GM18858 (cell line): ENCODE data around the gene SNRNP40.
A peak's percentile ranks its signal among the peaks of the same experiment; 100 is the strongest.

Experiments used
- ATAC-seq: cut with Tn5 transposase; IDR thresholded peaks from one replicate; pipeline ENCODE4 v1.9.1; 2021; ENCODE audit not compliant: unreplicated experiment

Gene SNRNP40

DNA sequence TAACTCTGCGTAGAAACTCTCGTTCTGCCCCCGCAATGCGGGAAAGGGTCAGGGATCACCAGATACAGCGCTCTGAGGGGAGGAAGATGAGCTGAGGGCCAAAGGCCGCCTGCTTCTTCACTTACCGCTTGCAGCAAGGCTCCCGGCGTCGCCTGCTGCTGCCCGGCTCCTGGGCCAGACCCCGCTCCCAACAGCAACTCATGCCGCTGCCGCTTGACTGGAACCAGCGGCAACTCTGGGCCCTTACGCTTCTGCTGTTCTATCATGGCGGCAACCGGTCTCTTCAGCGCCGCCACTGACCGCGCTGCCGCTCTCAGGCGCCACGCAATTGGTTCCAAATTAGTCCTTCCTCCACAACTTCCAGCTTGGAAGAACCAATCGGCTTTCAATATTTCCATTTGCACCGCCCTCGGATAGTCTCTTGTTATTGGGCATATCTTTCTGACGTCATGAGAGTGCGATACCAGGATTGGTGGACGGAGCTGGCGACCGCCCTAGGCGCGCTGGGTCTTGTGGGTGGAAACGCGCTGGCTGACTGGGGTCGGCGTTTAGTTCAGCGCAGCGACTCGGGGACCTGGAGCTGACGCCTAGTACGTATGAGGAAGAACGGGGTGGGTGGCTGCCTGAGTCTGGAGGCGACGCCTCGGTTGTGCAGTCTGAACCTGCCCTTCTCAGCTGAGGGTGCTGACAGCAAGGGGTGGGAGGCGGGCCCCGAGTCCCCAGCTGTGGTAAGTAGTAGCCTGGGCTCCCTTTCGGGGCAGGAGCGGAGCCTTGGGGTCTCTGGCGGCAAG, at the start of gene SNRNP40, which contains the start of gene ZCCHC17:
Gene SNRNP40, minus strand, starts transcription at position 303 of the 791 bp plus-strand sequence. Its CDS starts 37 bp downstream, at position 266.
Gene ZCCHC17, plus strand, starts transcription at position 547 of the 791 bp plus-strand sequence. CDS start 13,067 bp downstream, outside the sequence.
- ATAC-seq: peak; percentile 85

DNA sequence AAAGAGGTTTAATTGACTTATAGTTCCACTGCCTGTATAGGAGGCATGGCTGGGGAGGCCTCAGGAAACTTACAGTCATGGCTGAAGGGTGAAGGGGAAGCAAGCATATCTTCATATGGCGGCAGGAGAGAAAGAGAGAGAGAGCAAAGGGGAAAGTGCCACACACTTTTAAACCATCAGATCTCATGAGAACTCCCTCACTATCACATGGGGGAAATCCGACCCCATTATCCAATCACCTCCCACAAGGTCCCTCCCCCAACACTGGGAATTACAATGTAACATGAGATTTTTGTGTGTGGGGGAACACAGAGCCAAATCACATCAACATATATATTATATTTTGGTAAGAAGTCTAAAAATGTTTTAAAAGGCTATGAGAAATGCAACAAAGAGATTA, 49.0 kb upstream of the SNRNP40 start:
- no peak for ATAC-seq

GRCh38 chr1:31344503-31344902, 47.9 kb upstream of the SNRNP40 start:
- no peak for ATAC-seq

DNA sequence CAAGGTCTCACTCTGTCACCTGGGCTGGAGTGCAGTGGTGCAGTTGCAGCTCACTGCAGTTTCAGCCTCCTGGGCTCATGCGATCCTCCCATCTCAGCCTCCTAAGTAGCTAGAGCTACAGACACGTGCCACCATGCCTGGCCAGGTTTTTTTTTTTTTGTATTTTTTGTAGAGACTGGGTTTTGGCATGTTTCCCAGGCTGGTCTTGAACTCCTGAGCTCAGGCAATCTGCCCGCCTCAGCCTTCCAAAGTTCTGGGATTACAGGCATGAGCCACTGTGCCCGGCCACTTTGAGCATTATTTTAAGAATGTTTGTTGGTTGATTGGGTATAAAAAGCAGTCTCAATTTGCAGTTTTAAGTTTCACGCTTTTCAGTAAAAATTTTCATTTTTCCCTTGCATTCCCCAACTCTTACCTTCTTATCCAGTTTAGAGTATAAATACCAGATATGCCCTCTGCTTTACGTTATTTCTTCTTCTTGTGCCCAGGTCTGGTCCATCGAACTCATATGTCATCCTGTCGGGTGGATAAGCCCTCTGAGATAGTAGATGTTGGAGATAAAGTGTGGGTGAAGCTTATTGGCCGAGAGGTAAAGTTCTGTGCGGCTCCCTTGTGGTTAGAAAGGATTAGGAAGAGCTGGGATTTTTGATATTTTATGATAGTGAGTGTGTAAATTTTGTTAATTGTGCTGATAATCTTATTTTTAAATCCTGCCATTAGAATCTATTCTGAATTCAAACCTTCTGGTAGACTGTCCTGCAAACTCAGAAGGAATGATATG, 40.3 kb upstream of the SNRNP40 start:
- no peak for ATAC-seq

GRCh38 chr1:31335007-31335406, 38.4 kb upstream of the SNRNP40 start:
- no peak for ATAC-seq

DNA sequence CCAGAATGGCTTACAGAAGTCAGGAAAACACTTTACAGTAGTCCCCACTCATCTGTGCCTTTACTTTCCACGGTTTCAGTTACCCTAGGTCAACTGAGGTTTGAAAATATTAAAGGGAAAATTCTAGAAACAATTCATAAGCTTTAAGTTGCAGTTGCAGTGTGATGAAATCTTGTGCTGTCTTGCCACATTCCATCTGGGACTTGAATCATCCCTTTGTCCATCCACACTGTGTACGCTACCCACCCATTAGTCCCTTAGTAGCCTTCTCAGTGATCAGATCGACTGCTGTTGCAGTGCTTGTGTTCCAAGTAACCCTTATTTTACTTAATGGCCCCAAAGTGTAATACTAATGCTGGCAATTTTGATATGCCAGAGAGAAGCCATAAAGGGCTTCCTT, 30.8 kb upstream of the SNRNP40 start:
- no peak for ATAC-seq

GRCh38 chr1:31326461-31326860, 29.9 kb upstream of the SNRNP40 start:
- no peak for ATAC-seq

- no peak for ATAC-seq
Observed at GRCh38 chr1:31324992-31325391, 28.4 kb upstream of the SNRNP40 start.

DNA sequence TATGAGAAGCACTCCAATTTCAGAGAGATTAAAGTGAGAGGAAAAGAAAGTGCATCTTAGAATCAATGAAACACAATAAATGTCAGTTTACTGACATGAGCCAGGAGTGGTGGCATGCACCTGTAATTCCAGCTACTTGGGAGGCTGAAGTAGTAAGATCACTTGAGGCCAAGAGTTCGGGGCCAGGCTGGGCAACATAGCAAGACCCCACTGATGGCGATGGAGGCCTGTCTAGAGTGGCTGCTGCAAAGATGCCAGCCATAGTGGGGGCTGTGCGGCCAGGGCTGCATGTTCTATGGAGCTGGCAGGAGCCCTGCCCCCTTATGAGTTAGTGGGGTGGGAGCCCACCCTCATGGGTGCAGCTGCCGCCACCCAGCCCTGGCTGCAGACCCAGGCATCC, 27.5 kb upstream of the SNRNP40 start:
- ATAC-seq: no peak

DNA sequence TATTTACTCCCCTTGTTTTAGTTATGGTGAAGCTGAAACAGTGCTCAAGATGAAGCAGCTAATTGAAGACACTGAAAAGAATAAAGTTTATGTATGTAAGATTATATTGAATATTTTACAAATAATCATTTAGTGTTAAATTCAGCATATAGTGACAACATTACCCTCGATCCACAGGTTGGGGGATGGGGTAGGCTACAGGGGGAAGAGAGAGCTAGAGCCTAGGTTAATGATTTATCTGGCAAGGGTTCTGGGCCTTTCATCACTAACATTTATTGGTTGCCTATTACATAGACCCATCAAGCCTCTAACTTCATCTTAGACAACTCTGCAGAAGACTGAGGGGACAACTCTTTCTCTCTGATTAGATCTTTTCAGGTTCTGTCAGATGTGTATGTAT, 21.6 kb upstream of the SNRNP40 start:
- ATAC-seq: no peak

GRCh38 chr1:31315902-31316301, 19.3 kb upstream of the SNRNP40 start:
- no peak for ATAC-seq

GRCh38 chr1:31310198-31310597, 13.6 kb upstream of the SNRNP40 start:
- ATAC-seq: no peak

GRCh38 chr1:31308036-31308435, 11.4 kb upstream of the SNRNP40 start:
- ATAC-seq: no peak

- no peak for ATAC-seq
Observed at GRCh38 chr1:31306278-31306677, 9.7 kb upstream of the SNRNP40 start.

- no peak for ATAC-seq
Observed at GRCh38 chr1:31302709-31303441, 6.3 kb upstream of the SNRNP40 start.

DNA sequence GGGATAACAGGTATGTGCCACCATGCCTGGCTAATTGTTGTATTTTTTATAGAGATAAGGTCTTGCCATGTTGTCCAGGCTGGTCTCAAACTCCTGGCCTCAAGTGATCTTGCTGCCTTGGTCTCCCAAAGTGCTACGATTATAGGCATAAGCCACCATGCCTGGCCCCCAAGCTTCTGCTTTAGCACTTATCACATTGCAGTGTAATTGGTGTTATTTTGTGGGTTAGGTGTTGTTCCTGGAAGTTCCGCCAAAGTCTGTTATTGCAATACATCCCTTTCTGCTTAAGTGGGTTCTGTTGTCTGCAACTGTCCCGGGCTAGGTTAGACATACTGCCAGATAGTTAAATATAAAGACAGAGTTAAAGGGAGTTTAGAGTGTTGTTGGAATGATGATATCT, 3.6 kb upstream of the SNRNP40 start:
- no peak for ATAC-seq

DNA sequence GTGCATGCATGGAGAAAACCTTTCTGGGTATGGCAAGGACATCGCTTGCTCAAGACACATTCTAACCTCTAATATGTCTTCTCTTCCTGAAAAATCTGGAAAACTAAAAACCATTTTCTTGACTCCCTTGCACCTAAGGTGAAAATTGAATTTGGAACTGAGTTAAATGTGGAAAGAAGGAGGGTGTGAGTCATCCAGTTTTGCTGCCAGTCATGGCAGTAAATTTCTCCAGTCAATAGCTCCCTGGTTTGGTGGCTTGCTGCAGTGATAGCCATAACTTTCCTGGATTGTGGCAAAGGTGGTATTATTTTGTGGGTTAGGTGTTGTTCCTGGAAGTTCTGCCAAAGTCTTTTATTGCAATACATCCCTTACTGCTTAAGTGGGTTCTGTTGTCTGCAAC, 2.8 kb upstream of the SNRNP40 start:
- no peak for ATAC-seq

DNA sequence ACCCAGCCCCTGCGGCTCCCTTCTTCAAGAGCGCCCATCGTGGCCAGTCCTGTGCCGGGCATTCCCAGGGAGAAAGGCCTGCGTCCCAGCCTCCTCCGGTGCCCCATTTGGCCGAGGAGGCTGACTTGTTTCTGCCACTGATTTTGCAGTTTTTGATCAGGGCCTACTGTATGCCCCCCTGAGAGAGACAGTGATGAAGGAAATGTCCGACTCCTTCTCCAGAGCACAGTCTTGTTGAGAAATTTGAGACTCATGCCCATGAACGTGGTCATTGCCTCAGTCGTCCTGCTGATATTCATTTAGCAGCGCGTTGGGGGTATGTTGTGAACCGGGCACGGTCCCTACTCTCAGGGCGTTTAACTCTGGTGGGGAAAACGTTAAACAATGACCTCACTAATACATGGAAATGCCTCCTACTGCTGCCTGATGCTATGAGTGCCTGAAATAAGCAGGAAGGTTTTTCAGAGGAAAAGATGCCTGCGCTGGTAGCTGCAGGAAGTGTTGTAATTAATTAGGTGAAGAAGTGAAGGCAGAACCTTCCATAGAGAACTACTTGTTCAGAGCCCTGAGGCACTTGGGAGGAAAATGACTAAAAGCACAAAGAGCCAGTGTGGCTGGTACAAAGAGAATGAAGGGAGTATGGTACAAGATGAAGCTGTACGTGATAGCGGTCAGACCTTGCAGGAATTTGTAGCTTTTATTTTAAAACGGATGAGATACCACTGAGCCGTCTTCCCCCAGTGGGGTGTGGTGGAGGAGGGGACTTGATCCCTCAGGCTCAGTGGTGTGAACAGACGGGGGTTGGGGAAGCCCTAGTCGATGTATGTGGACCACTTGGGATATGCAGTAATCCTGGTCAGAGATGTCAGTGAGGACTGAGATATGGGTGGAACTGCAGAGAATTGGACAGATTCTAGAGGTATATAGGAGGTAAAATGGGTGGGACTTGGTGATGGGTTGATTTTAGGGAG, 974 bp upstream of the SNRNP40 start:
- no peak for ATAC-seq

- ATAC-seq: no peak
Observed at GRCh38 chr1:31295874-31296485, 608 bp downstream of the SNRNP40 start.

DNA sequence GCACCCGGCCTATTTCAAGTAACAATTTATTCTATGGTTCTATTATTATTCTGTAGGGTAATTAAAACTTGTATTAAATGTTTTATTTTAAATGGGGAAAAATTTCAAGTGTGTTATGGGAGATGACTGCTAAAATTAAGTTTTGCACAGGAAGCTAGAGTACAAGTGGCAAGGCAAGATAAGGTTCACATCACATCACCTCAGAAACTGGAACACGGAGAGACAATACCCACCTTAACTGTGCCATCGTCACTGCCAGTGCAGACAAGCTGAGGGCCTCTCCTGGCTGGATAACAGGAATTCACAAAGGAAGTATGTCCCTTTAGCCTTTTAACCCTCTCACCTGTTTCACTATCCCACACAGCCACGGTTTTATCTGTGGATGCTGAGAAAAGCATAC, 7.6 kb downstream of the SNRNP40 start:
- no peak for ATAC-seq
